Liver (tissue), 9 donors: ENCODE results near the gene CHRNA4. TPM values are rescaled to one million over a fixed set of nuclear protein-coding genes. Genes with fewer than 3 reads are reported as not detected.

Experiments used
- DNase-seq: peaks from one replicate; pipeline ENCODE4 v3.0.0-alpha.2; 2017; ENCODE audit warnings: low spot score
- H3K27ac ChIP-seq, 2 donors: one replicate each; pipeline ENCODE4 v1.7.0; 2013; ENCODE audit warnings: inconsistent platforms in 2 of 2, low read length in 2 of 2, control low read depth in 1 of 2, low read depth in 1 of 2, mild to moderate bottlenecking in 1 of 2
- H3K27me3 ChIP-seq, 4 donors: one replicate each; pipeline versions ENCODE4 v1.6.1 to v1.7.0; 2013; ENCODE audit warnings: low read length in 3 of 4, inconsistent platforms in 1 of 4, mild to moderate bottlenecking in 1 of 4, moderate library complexity in 1 of 4; ENCODE audit not compliant: control insufficient read depth in 4 of 4, insufficient read depth in 4 of 4
- H3K36me3 ChIP-seq, 4 donors: one replicate each; pipeline versions ENCODE4 v1.6.1 to v1.7.0; 2013; ENCODE audit warnings: low read length in 3 of 4, mild to moderate bottlenecking in 3 of 4, low read depth in 1 of 4, moderate library complexity in 1 of 4; ENCODE audit not compliant: control insufficient read depth in 4 of 4, insufficient read depth in 3 of 4
- H3K4me1 ChIP-seq, 4 donors: one replicate each; pipeline versions ENCODE4 v1.6.1 to v1.7.0; 2013; ENCODE audit warnings: low read length in 3 of 4, mild to moderate bottlenecking in 3 of 4, moderate library complexity in 1 of 4; ENCODE audit not compliant: control insufficient read depth in 4 of 4, insufficient read depth in 4 of 4
- H3K4me3 ChIP-seq, 3 donors: one replicate each; pipeline versions ENCODE4 v1.6.1 to v1.7.0; 2013; ENCODE audit warnings: low read length in 3 of 3, control low read depth in 1 of 3, low read depth in 1 of 3, mild to moderate bottlenecking in 1 of 3
- H3K9ac ChIP-seq, 2 donors: one replicate each; pipeline ENCODE4 v1.7.0; 2013; ENCODE audit warnings: low read length in 2 of 2, mild to moderate bottlenecking in 2 of 2, moderate library complexity in 2 of 2, control low read depth in 1 of 2, low read depth in 1 of 2
- H3K9me3 ChIP-seq, 4 donors: one replicate each; pipeline versions ENCODE4 v1.6.1 to v1.7.0; 2013; ENCODE audit warnings: low read length in 3 of 4; ENCODE audit not compliant: control insufficient read depth in 4 of 4
- EGR1 ChIP-seq, 2 donors: IDR thresholded peaks; 2 replicates each; pipeline ENCODE4 v1.6.1; 2016 to 2018; ENCODE audit warnings: antibody characterized with exemption in 2 of 2, low read depth in 2 of 2
- FOXA1 ChIP-seq: IDR thresholded peaks from 2 replicates; pipeline ENCODE4 v1.6.1; 2016; ENCODE audit warnings: antibody characterized with exemption
- FOXA2 ChIP-seq: IDR thresholded peaks from 2 replicates; pipeline ENCODE4 v1.6.1; 2016; ENCODE audit warnings: antibody characterized with exemption
- GABPA ChIP-seq, 2 donors: IDR thresholded peaks in 1 of 2; conservative IDR thresholded peaks in 1 of 2; 2 replicates each; pipeline ENCODE4 v1.6.1; 2016; ENCODE audit warnings: antibody characterized with exemption in 2 of 2, mild to moderate bottlenecking in 1 of 2, moderate library complexity in 1 of 2
- HNF4A ChIP-seq, 2 donors: conservative IDR thresholded peaks; 2 replicates each; pipeline ENCODE4 v1.6.1; 2016; ENCODE audit warnings: antibody characterized with exemption in 2 of 2, mild to moderate bottlenecking in 2 of 2
- HNF4G ChIP-seq: IDR thresholded peaks from 2 replicates; pipeline ENCODE4 v1.6.1; 2016; ENCODE audit warnings: antibody characterized with exemption
- JUND ChIP-seq, 2 donors: IDR thresholded peaks; 2 replicates each; pipeline ENCODE4 v1.6.1; 2016; ENCODE audit warnings: antibody characterized with exemption in 2 of 2
- NR2F2 ChIP-seq: IDR thresholded peaks from 2 replicates; pipeline ENCODE4 v1.6.1; 2016; ENCODE audit warnings: antibody characterized with exemption
- RAD21 ChIP-seq, 2 donors: IDR thresholded peaks; 2 replicates each; pipeline ENCODE4 v1.6.1; 2016; ENCODE audit warnings: antibody characterized with exemption in 2 of 2, mild to moderate bottlenecking in 2 of 2
- RXRA ChIP-seq, 2 donors: IDR thresholded peaks; 2 replicates each; pipeline ENCODE4 v1.6.1; 2017 to 2018; ENCODE audit warnings: antibody characterized with exemption in 2 of 2, mild to moderate bottlenecking in 1 of 2
- SP1 ChIP-seq: IDR thresholded peaks from 2 replicates; pipeline ENCODE4 v1.6.1; 2018; ENCODE audit warnings: antibody characterized with exemption, mild to moderate bottlenecking
- TAF1 ChIP-seq: conservative IDR thresholded peaks from 2 replicates; pipeline ENCODE4 v1.6.1; 2016; ENCODE audit warnings: antibody characterized with exemption, mild to moderate bottlenecking
- YY1 ChIP-seq: IDR thresholded peaks from 2 replicates; pipeline ENCODE4 v1.6.1; 2016; ENCODE audit warnings: antibody characterized with exemption, mild to moderate bottlenecking
- WGBS: extraction: QIAGEN DNeasy Blood & Tissue Kit; methylation state at CpG from one replicate; pipeline ENCODE4 v1.1.7; 2013; 5-methylcytosine and 5-hydroxymethylcytosine counted together
- polyA plus RNA-seq, 2 donors: library from polyadenylated mRNA; stranded (reverse) in 1 of 2; unstranded in 1 of 2; fragments of 200-250 nt in 1 of 2; fragments of >200 nt in 1 of 2; fragmentation: Nextera tagmentation in 1 of 2; extraction: Ambion mirVana in 1 of 2; gene quantifications; one replicate each; pipeline versions ENCODE4 v1.2.1 to v1.2.3, GENCODE V29; 2013 to 2015
- total RNA-seq, 2 donors: library from RNA; depleted of rRNA; stranded (reverse); fragments of >200 nt; gene quantifications; one replicate each; pipeline ENCODE4 v1.2.3, GENCODE V29; 2014
- TF ChIP-seq, protein P1 (sequence below): fragments of 150-350 bp; IDR thresholded peaks from 2 replicates; pipeline ENCODE4 v1.5.1; 2017; ENCODE audit warnings: improper control_type of control experiment, low read depth, low read length; ENCODE audit not compliant: missing input control
- TF ChIP-seq, protein P2 (sequence below): IDR thresholded peaks from 2 replicates; pipeline ENCODE4 v1.6.1; 2016; ENCODE audit warnings: antibody characterized with exemption, mild to moderate bottlenecking
- TF ChIP-seq, protein P3 (sequence below): IDR thresholded peaks from 2 replicates; pipeline ENCODE4 v1.6.1; 2016; ENCODE audit warnings: antibody characterized with exemption
- TF ChIP-seq, protein P4 (sequence below): IDR thresholded peaks from 2 replicates; pipeline ENCODE4 v1.6.1; 2016; ENCODE audit warnings: antibody characterized with exemption
- TF ChIP-seq, protein P5 (sequence below): IDR thresholded peaks from 2 replicates; pipeline ENCODE4 v1.6.1; 2016; ENCODE audit warnings: antibody characterized with exemption
- donor health status: healthy.
- donor health status: healthy.
- donor health status: healthy.
- donor health status: healthy.
- donor health status: healthy.

CHRNA4 gene
- total and polyA plus RNA-seq, 4 donors: 3.2 to 23.3 (median 6.4) TPM; not detected in 1

DNA sequence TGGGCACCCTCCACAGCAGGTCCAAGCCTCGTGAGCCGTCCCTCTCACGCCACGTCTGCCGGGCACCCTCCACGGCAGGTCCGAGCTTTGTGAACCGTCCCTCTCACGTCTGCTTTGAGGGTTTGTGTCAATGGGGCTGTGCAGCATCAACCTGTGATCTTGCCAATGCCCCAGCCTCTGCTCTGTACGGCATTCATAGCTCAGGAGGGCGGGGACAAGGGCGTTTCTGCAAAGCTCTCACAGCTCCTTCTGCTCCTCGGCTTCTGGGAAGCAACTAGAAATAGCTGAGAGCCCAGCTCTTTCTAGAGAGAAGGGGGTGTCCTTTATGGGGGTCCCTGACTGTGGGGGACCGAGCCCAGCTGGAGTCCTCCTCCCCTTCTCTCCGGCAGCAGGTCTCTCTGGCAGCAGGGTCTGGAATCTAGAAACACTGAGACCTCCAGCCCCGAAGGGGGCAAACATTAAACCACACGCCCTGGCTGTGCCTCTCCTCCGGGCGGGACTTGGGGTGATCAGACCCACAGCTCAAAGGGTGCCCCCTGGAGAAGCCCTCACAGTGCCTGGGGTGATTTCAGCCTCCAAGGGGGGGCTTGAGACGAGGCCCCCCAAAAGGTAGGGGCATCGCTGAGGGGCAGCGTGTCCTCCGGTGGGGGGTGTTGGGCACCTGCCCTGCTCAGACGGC lies 41.2 kb upstream of the CHRNA4 start:
- H3K27me3 ChIP-seq: peaks cover 0 to 3% (median 0%) of the 10 kb centered on the region in 4 donors
- H3K4me1 ChIP-seq: no peaks in the 10 kb centered on the region
- 54% methylated on average over 24 of the region's 24 CpGs for WGBS
- no peaks in the 10 kb centered on the region for H3K36me3 ChIP-seq
- no peak overlapping the region for H3K4me3 ChIP-seq
- H3K9ac ChIP-seq: no peak overlapping the region
- no peaks in the 10 kb centered on the region for H3K9me3 ChIP-seq
- TF ChIP-seq, protein P1, sequence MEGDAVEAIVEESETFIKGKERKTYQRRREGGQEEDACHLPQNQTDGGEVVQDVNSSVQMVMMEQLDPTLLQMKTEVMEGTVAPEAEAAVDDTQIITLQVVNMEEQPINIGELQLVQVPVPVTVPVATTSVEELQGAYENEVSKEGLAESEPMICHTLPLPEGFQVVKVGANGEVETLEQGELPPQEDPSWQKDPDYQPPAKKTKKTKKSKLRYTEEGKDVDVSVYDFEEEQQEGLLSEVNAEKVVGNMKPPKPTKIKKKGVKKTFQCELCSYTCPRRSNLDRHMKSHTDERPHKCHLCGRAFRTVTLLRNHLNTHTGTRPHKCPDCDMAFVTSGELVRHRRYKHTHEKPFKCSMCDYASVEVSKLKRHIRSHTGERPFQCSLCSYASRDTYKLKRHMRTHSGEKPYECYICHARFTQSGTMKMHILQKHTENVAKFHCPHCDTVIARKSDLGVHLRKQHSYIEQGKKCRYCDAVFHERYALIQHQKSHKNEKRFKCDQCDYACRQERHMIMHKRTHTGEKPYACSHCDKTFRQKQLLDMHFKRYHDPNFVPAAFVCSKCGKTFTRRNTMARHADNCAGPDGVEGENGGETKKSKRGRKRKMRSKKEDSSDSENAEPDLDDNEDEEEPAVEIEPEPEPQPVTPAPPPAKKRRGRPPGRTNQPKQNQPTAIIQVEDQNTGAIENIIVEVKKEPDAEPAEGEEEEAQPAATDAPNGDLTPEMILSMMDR: no peak
- TF ChIP-seq SP1 (no peak), YY1 (no peak), RAD21 (IDR thresholded peaks at IDR 0.05) (no peak), TAF1 (no peak), HNF4G (no peak), FOXA2 (no peak), FOXA1 (no peak), NR2F2 (no peak), RXRA (IDR thresholded peaks at IDR 0.05) (no peak), GABPA (IDR thresholded peaks at IDR 0.05 in 1 of 2, conservative IDR thresholded peaks at IDR 0.05 in 1 of 2) (no peak), JUND (IDR thresholded peaks at IDR 0.05) (no peak), HNF4A (conservative IDR thresholded peaks at IDR 0.05) (no peak), EGR1 (IDR thresholded peaks at IDR 0.05; ENCODE audit: low read depth in 2 of 2) (no peak)
- TF ChIP-seq, protein P2, sequence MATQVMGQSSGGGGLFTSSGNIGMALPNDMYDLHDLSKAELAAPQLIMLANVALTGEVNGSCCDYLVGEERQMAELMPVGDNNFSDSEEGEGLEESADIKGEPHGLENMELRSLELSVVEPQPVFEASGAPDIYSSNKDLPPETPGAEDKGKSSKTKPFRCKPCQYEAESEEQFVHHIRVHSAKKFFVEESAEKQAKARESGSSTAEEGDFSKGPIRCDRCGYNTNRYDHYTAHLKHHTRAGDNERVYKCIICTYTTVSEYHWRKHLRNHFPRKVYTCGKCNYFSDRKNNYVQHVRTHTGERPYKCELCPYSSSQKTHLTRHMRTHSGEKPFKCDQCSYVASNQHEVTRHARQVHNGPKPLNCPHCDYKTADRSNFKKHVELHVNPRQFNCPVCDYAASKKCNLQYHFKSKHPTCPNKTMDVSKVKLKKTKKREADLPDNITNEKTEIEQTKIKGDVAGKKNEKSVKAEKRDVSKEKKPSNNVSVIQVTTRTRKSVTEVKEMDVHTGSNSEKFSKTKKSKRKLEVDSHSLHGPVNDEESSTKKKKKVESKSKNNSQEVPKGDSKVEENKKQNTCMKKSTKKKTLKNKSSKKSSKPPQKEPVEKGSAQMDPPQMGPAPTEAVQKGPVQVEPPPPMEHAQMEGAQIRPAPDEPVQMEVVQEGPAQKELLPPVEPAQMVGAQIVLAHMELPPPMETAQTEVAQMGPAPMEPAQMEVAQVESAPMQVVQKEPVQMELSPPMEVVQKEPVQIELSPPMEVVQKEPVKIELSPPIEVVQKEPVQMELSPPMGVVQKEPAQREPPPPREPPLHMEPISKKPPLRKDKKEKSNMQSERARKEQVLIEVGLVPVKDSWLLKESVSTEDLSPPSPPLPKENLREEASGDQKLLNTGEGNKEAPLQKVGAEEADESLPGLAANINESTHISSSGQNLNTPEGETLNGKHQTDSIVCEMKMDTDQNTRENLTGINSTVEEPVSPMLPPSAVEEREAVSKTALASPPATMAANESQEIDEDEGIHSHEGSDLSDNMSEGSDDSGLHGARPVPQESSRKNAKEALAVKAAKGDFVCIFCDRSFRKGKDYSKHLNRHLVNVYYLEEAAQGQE: no peak
- TF ChIP-seq, protein P3, sequence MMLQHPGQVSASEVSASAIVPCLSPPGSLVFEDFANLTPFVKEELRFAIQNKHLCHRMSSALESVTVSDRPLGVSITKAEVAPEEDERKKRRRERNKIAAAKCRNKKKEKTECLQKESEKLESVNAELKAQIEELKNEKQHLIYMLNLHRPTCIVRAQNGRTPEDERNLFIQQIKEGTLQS: no peak
- TF ChIP-seq, protein P4, sequence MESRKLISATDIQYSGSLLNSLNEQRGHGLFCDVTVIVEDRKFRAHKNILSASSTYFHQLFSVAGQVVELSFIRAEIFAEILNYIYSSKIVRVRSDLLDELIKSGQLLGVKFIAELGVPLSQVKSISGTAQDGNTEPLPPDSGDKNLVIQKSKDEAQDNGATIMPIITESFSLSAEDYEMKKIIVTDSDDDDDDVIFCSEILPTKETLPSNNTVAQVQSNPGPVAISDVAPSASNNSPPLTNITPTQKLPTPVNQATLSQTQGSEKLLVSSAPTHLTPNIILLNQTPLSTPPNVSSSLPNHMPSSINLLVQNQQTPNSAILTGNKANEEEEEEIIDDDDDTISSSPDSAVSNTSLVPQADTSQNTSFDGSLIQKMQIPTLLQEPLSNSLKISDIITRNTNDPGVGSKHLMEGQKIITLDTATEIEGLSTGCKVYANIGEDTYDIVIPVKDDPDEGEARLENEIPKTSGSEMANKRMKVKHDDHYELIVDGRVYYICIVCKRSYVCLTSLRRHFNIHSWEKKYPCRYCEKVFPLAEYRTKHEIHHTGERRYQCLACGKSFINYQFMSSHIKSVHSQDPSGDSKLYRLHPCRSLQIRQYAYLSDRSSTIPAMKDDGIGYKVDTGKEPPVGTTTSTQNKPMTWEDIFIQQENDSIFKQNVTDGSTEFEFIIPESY: no peak
- TF ChIP-seq, protein P5, sequence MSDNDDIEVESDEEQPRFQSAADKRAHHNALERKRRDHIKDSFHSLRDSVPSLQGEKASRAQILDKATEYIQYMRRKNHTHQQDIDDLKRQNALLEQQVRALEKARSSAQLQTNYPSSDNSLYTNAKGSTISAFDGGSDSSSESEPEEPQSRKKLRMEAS: no peak
- no peak for DNase-seq
- H3K27ac ChIP-seq: no peak overlapping the region
